K562 (cell line): ENCODE results near the gene IPO9. TPM values are rescaled to one million over a fixed set of nuclear protein-coding genes. Genes with fewer than 3 reads are reported as not detected.

ENCODE experiments used
- ATAC-seq: fragments of 200-7000 bp; cut with Tn5 transposase; 3 replicates; pipeline ENCODE4 v1.9.1; 2020; ENCODE audit warnings: moderate library complexity
- BruUV-seq: library from RNA; stranded (reverse); fragments of 400-500 nt; replicated peaks from 2 replicates; lab custom pipeline; 2021; lab: Mats Ljungman, UMichigan
- CTCF ChIA-PET: fragments of 300-600 bp; formaldehyde crosslinking; extraction: SDS; loops from one replicate; lab custom pipeline; 2021; ENCODE audit warnings: low intra/inter-chr PET ratio; lab: Yijun Ruan, JAX
- POLR2A ChIA-PET: fragments of 300-600, 350-650 bp; sonication (Branson Sonifier 250); formaldehyde crosslinking; extraction: SDS; loops from one replicate; lab custom pipeline; 2021; ENCODE audit warnings: antibody characterized with exemption, inconsistent platforms; lab: Yijun Ruan, JAX
- DNase-seq, 4 experiments: peaks; one replicate each; pipeline versions ENCODE4 v3.0.0 to v3.0.0-alpha.2; 2011 to 2018; ENCODE audit warnings: low spot score in 3 of 4, mixed read lengths in 3 of 4; ENCODE audit errors: extremely low read depth in 1 of 4
- FAIRE-seq: peaks from 2 replicates; lab custom pipeline; 2011; peaks lifted over from hg19 to GRCh38; lab: Jason Lieb, UNC
- H2AFZ ChIP-seq: 2 replicates; pipeline ENCODE4 v1.6.0; 2011; ENCODE audit warnings: low read depth, low read length, control low read depth, inconsistent platforms
- H3K27ac ChIP-seq: fragments of 200-600 bp; 3 replicates; pipeline ENCODE4 v1.8.0; 2011; ENCODE audit warnings: low read depth, mild to moderate bottlenecking, control low read depth, inconsistent platforms, low read length, moderate library complexity, mixed read lengths; ENCODE audit errors: extremely low read depth
- H3K27me3 ChIP-seq, 2 experiments: fragments of 300-600 bp in 1 of 2; 2 replicates in 1 of 2; 3 replicates in 1 of 2; pipeline versions ENCODE4 v1.6.0 to v1.8.0; 2011; ENCODE audit warnings: inconsistent platforms in 2 of 2, low read length in 2 of 2, mild to moderate bottlenecking in 1 of 2, mixed read lengths in 1 of 2, moderate library complexity in 1 of 2; ENCODE audit not compliant: control insufficient read depth in 2 of 2, insufficient read depth in 2 of 2
- H3K36me3 ChIP-seq: fragments of 300-600 bp; 3 replicates; pipeline ENCODE4 v1.8.0; 2011; ENCODE audit warnings: mild to moderate bottlenecking, low read length, inconsistent platforms; ENCODE audit not compliant: control insufficient read depth, insufficient read depth
- H3K4me1 ChIP-seq, 2 experiments: fragments of 200-600 bp in 1 of 2; replicated peaks in 1 of 2; 2 replicates in 1 of 2; 3 replicates in 1 of 2; pipeline versions ENCODE4 v1.5.1 to v1.8.0; 2011; ENCODE audit warnings: inconsistent platforms in 2 of 2, low read length in 2 of 2, mild to moderate bottlenecking in 1 of 2, mixed read lengths in 1 of 2, moderate library complexity in 1 of 2; ENCODE audit not compliant: control insufficient read depth in 2 of 2, insufficient read depth in 2 of 2
- H3K4me2 ChIP-seq: 2 replicates; pipeline ENCODE4 v1.6.1; 2011; ENCODE audit warnings: low read length, control low read depth, inconsistent platforms, mixed read lengths; ENCODE audit not compliant: insufficient read depth
- H3K4me3 ChIP-seq: fragments of 200-600 bp; sonication (generic), shearing (Covaris generic); 2 replicates; pipeline ENCODE4 v1.5.1; 2016; ENCODE audit warnings: control low read depth, inconsistent platforms
- H3K79me2 ChIP-seq: fragments of 200-600 bp; 3 replicates; pipeline ENCODE4 v1.8.0; 2011; ENCODE audit warnings: low read length, inconsistent platforms; ENCODE audit not compliant: control insufficient read depth, insufficient read depth
- H3K9ac ChIP-seq, 2 experiments: 2 replicates each; pipeline versions ENCODE4 v1.6.0 to v1.6.1; 2011; ENCODE audit warnings: low read depth in 2 of 2, low read length in 2 of 2, control low read depth in 1 of 2, inconsistent platforms in 1 of 2, mild to moderate bottlenecking in 1 of 2, mixed read lengths in 1 of 2; ENCODE audit not compliant: insufficient read depth in 1 of 2
- H3K9me1 ChIP-seq: one replicate; pipeline ENCODE4 v1.6.0; 2011; ENCODE audit warnings: inconsistent platforms, mild to moderate bottlenecking, low read length, moderate library complexity; ENCODE audit not compliant: control insufficient read depth, insufficient read depth
- H3K9me3 ChIP-seq: replicated peaks from 2 replicates; pipeline ENCODE4 v1.5.1; 2011; ENCODE audit warnings: low read depth, low read length, inconsistent platforms; ENCODE audit not compliant: control insufficient read depth, insufficient read depth
- H4K20me1 ChIP-seq: replicated peaks from 2 replicates; pipeline ENCODE4 v1.6.1; 2011; ENCODE audit warnings: low read length, inconsistent platforms, mixed read lengths; ENCODE audit not compliant: control insufficient read depth, insufficient read depth
- BRD4 ChIP-seq: fragments of 200-600 bp; sonication (generic); IDR thresholded peaks from 2 replicates; pipeline ENCODE4 v1.6.1; 2017; ENCODE audit warnings: inconsistent platforms
- CSDE1 ChIP-seq, 2 experiments: fragments of 450-650 bp; IDR thresholded peaks; 2 replicates each; pipeline ENCODE4 v1.6.1; 2016; ENCODE audit warnings: mild to moderate bottlenecking in 1 of 2
- HDAC3 ChIP-seq: fragments of 450-650 bp; IDR thresholded peaks from 2 replicates; pipeline ENCODE4 v1.6.1; 2018; ENCODE audit warnings: borderline replicate concordance, mild to moderate bottlenecking, moderate library complexity; ENCODE audit not compliant: partially characterized antibody
- LARP7 ChIP-seq: fragments of 450-650 bp; IDR thresholded peaks from 2 replicates; pipeline ENCODE4 v1.6.1; 2016
- MCM2 ChIP-seq: fragments of 450-650 bp; IDR thresholded peaks from 2 replicates; pipeline ENCODE4 v1.6.1; 2017; ENCODE audit warnings: low read depth, mild to moderate bottlenecking
- MCM3 ChIP-seq: fragments of 450-650 bp; IDR thresholded peaks from 2 replicates; pipeline ENCODE4 v1.6.1; 2016
- NCOA4 ChIP-seq: fragments of 450-650 bp; IDR thresholded peaks from 2 replicates; pipeline ENCODE4 v1.6.1; 2018; ENCODE audit warnings: mild to moderate bottlenecking; ENCODE audit not compliant: partially characterized antibody
- NFE2L1 ChIP-seq: fragments of 450-650 bp; IDR thresholded peaks from 2 replicates; pipeline ENCODE4 v1.6.1; 2016; ENCODE audit warnings: missing genetic modification characterization, low read depth, mild to moderate bottlenecking, missing compliant biosample characterization, moderate library complexity, borderline replicate concordance
- NFIC ChIP-seq: fragments of 450-650 bp; IDR thresholded peaks from 2 replicates; pipeline ENCODE4 v1.6.1; 2017; ENCODE audit warnings: mild to moderate bottlenecking, inconsistent platforms
- PTBP1 ChIP-seq: fragments of 200-400 bp; formaldehyde crosslinking; IDR thresholded peaks from 2 replicates; pipeline ENCODE4 v1.6.1; 2017; ENCODE audit warnings: low read depth, low read length
- SLC30A9 ChIP-seq: fragments of 250-450 bp; sonication (Bioruptor Pico); IDR thresholded peaks from 2 replicates; pipeline ENCODE4 v1.8.0; 2022; ENCODE audit warnings: mild to moderate bottlenecking, moderate library complexity
- SPI1 ChIP-seq: IDR thresholded peaks from 2 replicates; pipeline ENCODE4 v1.6.1; 2011; ENCODE audit warnings: low read depth, low read length, control low read depth, borderline replicate concordance
- TAF7 ChIP-seq: fragments of 450-650 bp; IDR thresholded peaks from 2 replicates; pipeline ENCODE4 v1.6.1; 2016; ENCODE audit warnings: missing genetic modification characterization, missing compliant biosample characterization
- ZFX ChIP-seq: sonication (generic); formaldehyde crosslinking; IDR thresholded peaks from 2 replicates; pipeline ENCODE4 v1.8.0; 2022; ENCODE audit warnings: mild to moderate bottlenecking, missing genetic modification reagents, moderate library complexity
- ZNF253 ChIP-seq: fragments of 250-450 bp; sonication (Bioruptor Pico); conservative IDR thresholded peaks from 2 replicates; pipeline ENCODE4 v1.6.1; 2021; ENCODE audit warnings: mild to moderate bottlenecking
- ZNF551 ChIP-seq: fragments of 250-450 bp; sonication (Bioruptor Pico); IDR thresholded peaks from 2 replicates; pipeline ENCODE4 v1.5.0; 2021; ENCODE audit warnings: mild to moderate bottlenecking, moderate library complexity
- WGBS: fragments of 100-300 bp; shearing (Covaris generic); methylation state at CpG from one replicate; pipeline ENCODE4 v1.1.6; 2016; ENCODE audit warnings: low coverage, mixed read lengths; ENCODE audit not compliant: insufficient coverage; ENCODE audit errors: missing lambda C conversion rate; 5-methylcytosine and 5-hydroxymethylcytosine counted together
- in situ Hi-C: fragments of 300-500 bp; cut with MboI; formaldehyde crosslinking; loops from 4 replicates; pipeline ENCODE4 v1.15.0; 2018; ENCODE audit warnings: inconsistent platforms, mixed read lengths
- intact Hi-C: fragments of 100-400 bp; cut with micrococcal nuclease; formaldehyde crosslinking; loops from 2 replicates; pipeline ENCODE4 v1.14.2; 2022
- polyA plus RNA-seq, 8 experiments: library from polyadenylated mRNA; depleted of rRNA in 4 of 8; stranded (reverse) in 5 of 8; unstranded in 3 of 8; fragments of >200 nt; fragmentation: Nextera tagmentation in 2 of 8; fragmentation: Illumina TruSeq in 1 of 8; extraction: Ambion mirVana in 2 of 8; extraction: Trizol in 1 of 8; gene quantifications; 2 replicates each; pipeline versions ENCODE4 v1.2.1 to v1.2.3, GENCODE V29; 2011 to 2014; ENCODE audit warnings: inconsistent platforms in 1 of 8, missing spikeins in 1 of 8
- total RNA-seq, 7 experiments: library from RNA; depleted of rRNA in 6 of 7; stranded (reverse); fragments of >200 nt in 6 of 7; fragmentation: Illumina TruSeq in 2 of 7; extraction: Trizol in 2 of 7; gene quantifications; 2 replicates each; pipeline versions ENCODE4 v1.2.1 to v1.2.3, GENCODE V29; 2011 to 2021; ENCODE audit warnings: low replicate concordance in 1 of 7
- TF ChIP-seq, protein P1 (sequence below): fragments of 250-450 bp; sonication (Bioruptor Pico); IDR thresholded peaks from 2 replicates; pipeline ENCODE4 v1.5.0; 2021; ENCODE audit warnings: mild to moderate bottlenecking, borderline replicate concordance

IPO9 gene
- total and polyA plus RNA-seq, 9 of the 15 experiments (the other 6 are each of a cell fraction or from before 2014, with no cell fraction given): 27.9 to 78.6 (median 43.9) TPM

DNA sequence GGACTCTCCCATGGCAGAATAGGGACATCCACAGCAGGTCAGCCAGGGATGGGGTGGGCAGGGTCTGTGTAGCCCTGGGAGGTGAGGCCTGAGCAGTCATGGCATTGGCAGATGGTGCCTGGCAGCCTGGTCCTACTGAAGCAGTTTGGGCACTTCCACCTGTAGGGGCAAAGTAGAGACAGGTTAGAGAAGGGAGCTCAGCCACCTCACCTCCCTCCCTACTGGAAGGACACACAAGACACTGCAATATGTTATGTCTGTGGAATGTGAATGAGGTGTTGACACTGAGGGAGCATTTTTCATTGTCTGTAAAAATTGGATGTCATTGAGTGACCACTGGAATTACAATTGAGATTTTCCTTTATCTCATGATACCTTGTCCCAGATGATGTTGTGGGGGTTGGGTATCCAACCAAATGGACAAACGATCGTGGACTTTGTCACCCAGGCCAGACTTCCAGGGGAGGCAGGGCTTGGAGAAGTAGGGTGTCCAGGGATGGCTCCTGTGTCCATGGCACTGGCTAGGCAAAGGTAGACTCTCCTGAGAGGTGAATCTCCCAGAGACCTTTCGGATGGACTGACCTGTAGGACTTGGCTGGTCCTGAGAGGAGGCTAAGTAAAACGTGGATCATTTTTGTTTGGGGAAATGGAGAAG is 69.4 kb downstream of the IPO9 start:
- H3K36me3 ChIP-seq: no peaks in the 10 kb centered on the region
- intact Hi-C loops (no loop called here), in situ Hi-C loops (no loop called here)
- H2AFZ ChIP-seq: no peak overlapping the region
- DNase-seq (no peak), ATAC-seq (no peak), FAIRE-seq (no peak)
- BruUV-seq: no TSS peak
- WGBS: 11% methylated on average over 4 of the region's 4 CpGs
- ChIA-PET POLR2A (interaction anchor here (0.9 to 1.5 kb wide), 4 partner anchors 30 to 70 kb away, joined by 3 to 5 read pairs (median 4); no protein-coding TSS in a partner anchor), CTCF (no interaction called here)
- H3K4me1 ChIP-seq: peaks cover 3 to 8% of the 10 kb centered on the region in 2 experiments; a peak in 2 of 5 replicates
- no peak overlapping the region for H3K27ac ChIP-seq
- H3K9ac ChIP-seq: no peak overlapping the region
- no peak overlapping the region for H3K4me3 ChIP-seq
- H3K79me2 ChIP-seq: no peaks in the 10 kb centered on the region
- H3K27me3 ChIP-seq: peaks cover 0 to 21% of the 10 kb centered on the region in 2 experiments; a peak in 3 of 5 replicates
- H3K9me1 ChIP-seq: no peaks in the 10 kb centered on the region
- no peak overlapping the region for H3K4me2 ChIP-seq
- TF ChIP-seq MCM3 (no peak), MCM2 (no peak), HDAC3 (no peak), ZNF551 (CRISPR knock-in tag) (no peak), NCOA4 (no peak), PTBP1 (no peak), ZNF253 (CRISPR knock-in tag) (no peak), NFE2L1 (no peak), LARP7 (no peak), NFIC (no peak), BRD4 (no peak), SLC30A9 (CRISPR knock-in tag) (no peak), ZFX (CRISPR knock-in tag) (no peak), CSDE1 (IDR thresholded peaks at IDR 0.05) (no peak), TAF7 (tag) (no peak), SPI1 (no peak)
- TF ChIP-seq, protein P1, sequence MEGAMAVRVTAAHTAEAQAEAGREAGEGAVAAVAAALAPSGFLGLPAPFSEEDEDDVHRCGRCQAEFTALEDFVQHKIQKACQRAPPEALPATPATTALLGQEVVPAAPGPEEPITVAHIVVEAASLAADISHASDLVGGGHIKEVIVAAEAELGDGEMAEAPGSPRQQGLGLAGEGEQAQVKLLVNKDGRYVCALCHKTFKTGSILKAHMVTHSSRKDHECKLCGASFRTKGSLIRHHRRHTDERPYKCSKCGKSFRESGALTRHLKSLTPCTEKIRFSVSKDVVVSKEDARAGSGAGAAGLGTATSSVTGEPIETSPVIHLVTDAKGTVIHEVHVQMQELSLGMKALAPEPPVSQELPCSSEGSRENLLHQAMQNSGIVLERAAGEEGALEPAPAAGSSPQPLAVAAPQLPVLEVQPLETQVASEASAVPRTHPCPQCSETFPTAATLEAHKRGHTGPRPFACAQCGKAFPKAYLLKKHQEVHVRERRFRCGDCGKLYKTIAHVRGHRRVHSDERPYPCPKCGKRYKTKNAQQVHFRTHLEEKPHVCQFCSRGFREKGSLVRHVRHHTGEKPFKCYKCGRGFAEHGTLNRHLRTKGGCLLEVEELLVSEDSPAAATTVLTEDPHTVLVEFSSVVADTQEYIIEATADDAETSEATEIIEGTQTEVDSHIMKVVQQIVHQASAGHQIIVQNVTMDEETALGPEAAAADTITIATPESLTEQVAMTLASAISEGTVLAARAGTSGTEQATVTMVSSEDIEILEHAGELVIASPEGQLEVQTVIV (CRISPR knock-in tag): no peak
- no peaks in the 10 kb centered on the region for H3K9me3 ChIP-seq
- H4K20me1 ChIP-seq: no peaks in the 10 kb centered on the region; the same call in 1 of the 2 replicates
